ENCODE measurements around the gene SELENOK.

SELENOK gene

GRCh38 chr3:53835257-53835656, 56.4 kb downstream of the SELENOK start:
- H3K79me2 ChIP-seq (ENCODE audit: control insufficient read depth, insufficient read depth, low read length, poor library complexity), result no peaks in the 10 kb centered on the region
- H3K23ac ChIP-seq (ENCODE audit: low read length), result no peak overlapping the region
- no peak overlapping the region for H2BK5ac ChIP-seq (ENCODE audit: low read depth, low read length, poor library complexity)
- DNase-seq, result no peak
- H2BK12ac ChIP-seq (ENCODE audit: low read length), result no peak overlapping the region
- no peak overlapping the region for H3K4ac ChIP-seq (ENCODE audit: low read depth, low read length)
- H4K12ac ChIP-seq (ENCODE audit: low read depth, low read length), result no peak overlapping the region
- H3K4me3 ChIP-seq (ENCODE audit: low read depth, low read length), result no peak overlapping the region
- WGBS (ENCODE audit: extremely low coverage, insufficient coverage, insufficient read length), result no CpG with 5 or more reads among the region's 1 CpG
- H2AFZ ChIP-seq (ENCODE audit: insufficient read depth, low read length, poor library complexity), result no peak overlapping the region
- H3K9me3 ChIP-seq (ENCODE audit: insufficient read depth, low read depth, low read length), result peaks cover 4% of the 10 kb centered on the region
- no peak overlapping the region for H3K14ac ChIP-seq (ENCODE audit: low read length)
- no peak overlapping the region for H3K9ac ChIP-seq (ENCODE audit: low read length)
- no peaks in the 10 kb centered on the region for H3K27me3 ChIP-seq (ENCODE audit: insufficient read depth, low read length)
- H2AK5ac ChIP-seq (ENCODE audit: low read length), result no peak overlapping the region
- no peak overlapping the region for H4K8ac ChIP-seq (ENCODE audit: low read depth, low read length)
- H4K91ac ChIP-seq (ENCODE audit: low read depth, low read length), result no peak overlapping the region
- no peak overlapping the region for H3K27ac ChIP-seq (ENCODE audit: low read depth, low read length)
- H3K4me1 ChIP-seq (ENCODE audit: control insufficient read depth in 1 of 2, insufficient read depth in 2 of 2, low read length in 2 of 2), result no peaks in the 10 kb centered on the region
- no peaks in the 10 kb centered on the region for H3K79me1 ChIP-seq (ENCODE audit: low read length)
- no peaks in the 10 kb centered on the region for H3K36me3 ChIP-seq (ENCODE audit: control insufficient read depth in 1 of 2, insufficient read depth in 2 of 2, low read length in 2 of 2)
- no peak overlapping the region for H3K18ac ChIP-seq (ENCODE audit: low read length)
- no peak overlapping the region for H2BK120ac ChIP-seq (ENCODE audit: insufficient read depth, low read length, poor library complexity)
- no peak overlapping the region for H3K4me2 ChIP-seq (ENCODE audit: low read length)

GRCh38 chr3:53834429-53835095, 57.1 kb downstream of the SELENOK start:
- Histone ChIP-seq H3K36me3 (ENCODE audit: control insufficient read depth in 1 of 2, insufficient read depth in 2 of 2, low read length in 2 of 2) (no peaks in the 10 kb centered on the region), H3K79me1 (ENCODE audit: low read length) (no peaks in the 10 kb centered on the region), H3K4me3 (ENCODE audit: low read depth, low read length) (no peak overlapping the region), H2BK120ac (ENCODE audit: insufficient read depth, low read length, poor library complexity) (no peak overlapping the region), H2AFZ (ENCODE audit: insufficient read depth, low read length, poor library complexity) (no peak overlapping the region), H2BK5ac (ENCODE audit: low read depth, low read length, poor library complexity) (no peak overlapping the region), H3K23ac (ENCODE audit: low read length) (no peak overlapping the region), H3K27me3 (ENCODE audit: insufficient read depth, low read length) (no peaks in the 10 kb centered on the region), H3K4me1 (ENCODE audit: control insufficient read depth in 1 of 2, insufficient read depth in 2 of 2, low read length in 2 of 2) (no peaks in the 10 kb centered on the region), H3K9ac (ENCODE audit: low read length) (no peak overlapping the region), H3K18ac (ENCODE audit: low read length) (no peak overlapping the region), H2BK12ac (ENCODE audit: low read length) (no peak overlapping the region), H3K79me2 (ENCODE audit: control insufficient read depth, insufficient read depth, low read length, poor library complexity) (no peaks in the 10 kb centered on the region), H4K8ac (ENCODE audit: low read depth, low read length) (no peak overlapping the region), H4K12ac (ENCODE audit: low read depth, low read length) (no peak overlapping the region), H3K14ac (ENCODE audit: low read length) (no peak overlapping the region), H3K9me3 (ENCODE audit: insufficient read depth, low read depth, low read length) (peaks cover 4% of the 10 kb centered on the region), H3K4ac (ENCODE audit: low read depth, low read length) (no peak overlapping the region), H2AK5ac (ENCODE audit: low read length) (no peak overlapping the region), H4K91ac (ENCODE audit: low read depth, low read length) (no peak overlapping the region), H3K27ac (ENCODE audit: low read depth, low read length) (no peak overlapping the region), H3K4me2 (ENCODE audit: low read length) (no peak overlapping the region)
- peak in 1 of 2 donors; percentile 4 for DNase-seq
- no CpG with 5 or more reads among the region's 6 CpGs for WGBS (ENCODE audit: extremely low coverage, insufficient coverage, insufficient read length)

All from trophoblast cell (in vitro differentiated cells and primary cell).